ENCODE data around the gene PLSCR3.

The PLSCR3 gene

GRCh38 chr17:7383742-7384488, 10.4 kb downstream of the PLSCR3 start:
- H3K36me3 ChIP-seq (ENCODE audit: insufficient read depth, low read length), result peaks cover 4% of the 10 kb centered on the region; the same call in 1 of the 2 replicates
- peak overlapping the region; percentile 72 for H3K9ac ChIP-seq (ENCODE audit: low read length)
- H3K27ac ChIP-seq (ENCODE audit: low read depth, low read length, poor library complexity, severe bottlenecking), result peak overlapping the region; percentile 1
- peaks cover 18% of the 10 kb centered on the region for H3K4me1 ChIP-seq (ENCODE audit: insufficient read depth, low read length, severe bottlenecking)
- H3F3A ChIP-seq (ENCODE audit: insufficient read depth, low read length), result no peaks in the 10 kb centered on the region
- no peaks in the 10 kb centered on the region for H3K9me2 ChIP-seq (ENCODE audit: low read depth, low read length)
- H4K20me1 ChIP-seq (ENCODE audit: insufficient read depth, low read length), result no peaks in the 10 kb centered on the region
- peak overlapping the region; percentile 68 for H3K4me3 ChIP-seq (ENCODE audit: low read depth, low read length, poor library complexity, severe bottlenecking)
- H3K27me3 ChIP-seq (ENCODE audit: insufficient read depth, low read length), result peaks cover 8% of the 10 kb centered on the region; the same call in 1 of the 2 replicates
- H3K9me3 ChIP-seq (ENCODE audit: low read length), result peaks cover 9% of the 10 kb centered on the region
- peak overlapping the region; percentile 91 for H3K4me2 ChIP-seq (ENCODE audit: low read length)
- TF ChIP-seq CTCF (IDR thresholded peaks at IDR 0.05; ENCODE audit: low read length) (no peak), EZH2 (IDR thresholded peaks at IDR 0.05; ENCODE audit: borderline replicate concordance, low read length) (no peak)
- 0 out of 2 replicates have a peak overlapping the region, but pooled peaks have one; percentile 8 for H2AFZ ChIP-seq (ENCODE audit: low read length)
- no peaks in the 10 kb centered on the region for H3K79me2 ChIP-seq (ENCODE audit: insufficient read depth, low read length)

GRCh38 chr17:7383371-7383741, 11.0 kb downstream of the PLSCR3 start:
- peak overlapping the region; percentile 91 for H3K4me2 ChIP-seq (ENCODE audit: low read length)
- H3K27me3 ChIP-seq (ENCODE audit: insufficient read depth, low read length), result peaks cover 8% of the 10 kb centered on the region; the same call in 1 of the 2 replicates
- no peak overlapping the region for H2AFZ ChIP-seq (ENCODE audit: low read length)
- H3K9me2 ChIP-seq (ENCODE audit: low read depth, low read length), result no peaks in the 10 kb centered on the region
- H3K4me1 ChIP-seq (ENCODE audit: insufficient read depth, low read length, severe bottlenecking), result peaks cover 18% of the 10 kb centered on the region
- H3K9ac ChIP-seq (ENCODE audit: low read length), result peak overlapping the region; percentile 72; the same call in 1 of the 2 replicates
- H4K20me1 ChIP-seq (ENCODE audit: insufficient read depth, low read length), result no peaks in the 10 kb centered on the region
- no peaks in the 10 kb centered on the region for H3K79me2 ChIP-seq (ENCODE audit: insufficient read depth, low read length)
- peak overlapping the region; percentile 68 for H3K4me3 ChIP-seq (ENCODE audit: low read depth, low read length, poor library complexity, severe bottlenecking)
- peaks cover 4% of the 10 kb centered on the region; the same call in 1 of the 2 replicates for H3K36me3 ChIP-seq (ENCODE audit: insufficient read depth, low read length)
- no peak overlapping the region for H3K27ac ChIP-seq (ENCODE audit: low read depth, low read length, poor library complexity, severe bottlenecking)
- TF ChIP-seq EZH2 (IDR thresholded peaks at IDR 0.05; ENCODE audit: borderline replicate concordance, low read length), result no peak
- no peak for TF ChIP-seq CTCF (IDR thresholded peaks at IDR 0.05; ENCODE audit: low read length)
- H3F3A ChIP-seq (ENCODE audit: insufficient read depth, low read length), result no peaks in the 10 kb centered on the region
- peaks cover 9% of the 10 kb centered on the region for H3K9me3 ChIP-seq (ENCODE audit: low read length)

GRCh38 chr17:7382901-7383300, 11.4 kb downstream of the PLSCR3 start:
- no peak overlapping the region for H2AFZ ChIP-seq (ENCODE audit: low read length)
- H3K27me3 ChIP-seq (ENCODE audit: insufficient read depth, low read length), result peaks cover 8% of the 10 kb centered on the region; the same call in 1 of the 2 replicates
- H3K4me2 ChIP-seq (ENCODE audit: low read length), result no peak overlapping the region
- H3K36me3 ChIP-seq (ENCODE audit: insufficient read depth, low read length), result peaks cover 2% of the 10 kb centered on the region; the same call in 1 of the 2 replicates
- H3K9ac ChIP-seq (ENCODE audit: low read length), result no peak overlapping the region
- H3K4me3 ChIP-seq (ENCODE audit: low read depth, low read length, poor library complexity, severe bottlenecking), result no peak overlapping the region
- H3F3A ChIP-seq (ENCODE audit: insufficient read depth, low read length), result no peaks in the 10 kb centered on the region
- TF ChIP-seq CTCF (IDR thresholded peaks at IDR 0.05; ENCODE audit: low read length) (no peak), EZH2 (IDR thresholded peaks at IDR 0.05; ENCODE audit: borderline replicate concordance, low read length) (no peak)
- H3K4me1 ChIP-seq (ENCODE audit: insufficient read depth, low read length, severe bottlenecking), result peaks cover 18% of the 10 kb centered on the region
- H3K27ac ChIP-seq (ENCODE audit: low read depth, low read length, poor library complexity, severe bottlenecking), result no peak overlapping the region
- H3K79me2 ChIP-seq (ENCODE audit: insufficient read depth, low read length), result no peaks in the 10 kb centered on the region
- H3K9me2 ChIP-seq (ENCODE audit: low read depth, low read length), result no peaks in the 10 kb centered on the region
- H4K20me1 ChIP-seq (ENCODE audit: insufficient read depth, low read length), result no peaks in the 10 kb centered on the region
- H3K9me3 ChIP-seq (ENCODE audit: low read length), result peaks cover 9% of the 10 kb centered on the region

Measured in OCI-LY1 (cell line).